ENCODE results near the gene WWC2.
A peak's percentile ranks its signal among the peaks of the same experiment; 100 is the strongest.

WWC2 gene

GRCh38 chr4:183329954-183330742 lies 231.1 kb downstream of the WWC2 start:
- no peak for DNase-seq (ENCODE audit: low spot score)

GRCh38 chr4:183330841-183331240 lies 231.8 kb downstream of the WWC2 start:
- no peak for DNase-seq (ENCODE audit: low spot score)

GRCh38 chr4:183332447-183332846 lies 233.4 kb downstream of the WWC2 start:
- no peak for DNase-seq (ENCODE audit: low spot score)

- DNase-seq (ENCODE audit: low spot score) = no peak
Observed at GRCh38 chr4:183333202-183333601, 234.1 kb downstream of the WWC2 start.

- peak; percentile 22 for DNase-seq (ENCODE audit: low spot score)
Observed at GRCh38 chr4:183333983-183334382, 234.9 kb downstream of the WWC2 start.

- DNase-seq (ENCODE audit: low spot score) = peak; percentile 95
Observed at GRCh38 chr4:183335369-183335940, 236.4 kb downstream of the WWC2 start.

GRCh38 chr4:183337349-183337748 lies 238.3 kb downstream of the WWC2 start:
- DNase-seq (ENCODE audit: low spot score) = no peak

- DNase-seq (ENCODE audit: low spot score) = no peak
Observed at GRCh38 chr4:183337833-183338232, 238.8 kb downstream of the WWC2 start.

GRCh38 chr4:183342541-183343533 lies 243.8 kb downstream of the WWC2 start:
- no peak for DNase-seq (ENCODE audit: low spot score)

- DNase-seq (ENCODE audit: low spot score) = no peak
Observed at GRCh38 chr4:183343730-183344129, 244.7 kb downstream of the WWC2 start.

- no peak for DNase-seq (ENCODE audit: low spot score)
Observed at GRCh38 chr4:183344523-183345255, 245.6 kb downstream of the WWC2 start.

GRCh38 chr4:183345261-183345660 lies 246.2 kb downstream of the WWC2 start:
- DNase-seq (ENCODE audit: low spot score) = no peak

- no peak for DNase-seq (ENCODE audit: low spot score)
Observed at GRCh38 chr4:183347146-183347545, 248.1 kb downstream of the WWC2 start.

GRCh38 chr4:183347566-183347965 lies 248.5 kb downstream of the WWC2 start:
- no peak for DNase-seq (ENCODE audit: low spot score)

GRCh38 chr4:183348136-183348535 lies 249.1 kb downstream of the WWC2 start:
- no peak for DNase-seq (ENCODE audit: low spot score)

- DNase-seq (ENCODE audit: low spot score) = peak; percentile 82
Observed at GRCh38 chr4:183348706-183349659, 249.9 kb downstream of the WWC2 start.

GRCh38 chr4:183349673-183350072 lies 250.6 kb downstream of the WWC2 start:
- DNase-seq (ENCODE audit: low spot score) = no peak

GRCh38 chr4:183350317-183351071 lies 251.4 kb downstream of the WWC2 start:
- no peak for DNase-seq (ENCODE audit: low spot score)

- DNase-seq (ENCODE audit: low spot score) = no peak
Observed at GRCh38 chr4:183352546-183352945, 253.5 kb downstream of the WWC2 start.

GRCh38 chr4:183353557-183353956 lies 254.5 kb downstream of the WWC2 start:
- no peak for DNase-seq (ENCODE audit: low spot score)

All from RKO (cell line).